ENCODE measurements around the gene TBC1D21. TPM values are rescaled to one million over a fixed set of nuclear protein-coding genes. Genes with fewer than 3 reads are reported as not detected.
A peak's percentile ranks its signal among the peaks of the same experiment; 100 is the strongest.

The TBC1D21 gene
- total RNA-seq, 1 experiment from 2014 or later: not detected

- no peak for DNase-seq (ENCODE audit: low spot score)
- in situ Hi-C loops (cut with HindIII; ENCODE audit: low sequenced_read_pairs): no loop called here
Observed at GRCh38 chr15:73923156-73923487, 49.8 kb downstream of the TBC1D21 start.

- in situ Hi-C loops (cut with HindIII; ENCODE audit: low sequenced_read_pairs): no loop called here
- no peak for DNase-seq (ENCODE audit: low spot score)
Observed at GRCh38 chr15:73923488-73924164, 50.3 kb downstream of the TBC1D21 start.

- in situ Hi-C loops (cut with HindIII; ENCODE audit: low sequenced_read_pairs): no loop called here
- DNase-seq (ENCODE audit: low spot score): peak; percentile 23
Observed at GRCh38 chr15:73924171-73924921, 51.0 kb downstream of the TBC1D21 start.

- in situ Hi-C loops (cut with HindIII; ENCODE audit: low sequenced_read_pairs): no loop called here
- no peak for DNase-seq (ENCODE audit: low spot score)
Observed at GRCh38 chr15:73925848-73926218, 52.5 kb downstream of the TBC1D21 start.

- in situ Hi-C loops (cut with HindIII; ENCODE audit: low sequenced_read_pairs): no loop called here
- peak; percentile 33 for DNase-seq (ENCODE audit: low spot score)
Observed at GRCh38 chr15:73926219-73927002, 53.0 kb downstream of the TBC1D21 start, which contains the start of gene LOXL1. Gene LOXL1 (plus strand): TSS chr15:73926462. CDS start chr15:73926784, 322 bp downstream.

- DNase-seq (ENCODE audit: low spot score): no peak
- in situ Hi-C loops (cut with HindIII; ENCODE audit: low sequenced_read_pairs): no loop called here
Observed at GRCh38 chr15:73927003-73927475, 53.7 kb downstream of the TBC1D21 start.

GRCh38 chr15:73927476-73928240, 54.3 kb downstream of the TBC1D21 start:
- in situ Hi-C loops (cut with HindIII; ENCODE audit: low sequenced_read_pairs): no loop called here
- no peak for DNase-seq (ENCODE audit: low spot score)

- in situ Hi-C loops (cut with HindIII; ENCODE audit: low sequenced_read_pairs): no loop called here
- DNase-seq (ENCODE audit: low spot score): no peak
Observed at GRCh38 chr15:73928241-73928579, 54.8 kb downstream of the TBC1D21 start.

GRCh38 chr15:73928971-73929627, 55.7 kb downstream of the TBC1D21 start:
- DNase-seq (ENCODE audit: low spot score): no peak
- in situ Hi-C loops (cut with HindIII; ENCODE audit: low sequenced_read_pairs): no loop called here

GRCh38 chr15:73930371-73930770, 57.0 kb downstream of the TBC1D21 start:
- in situ Hi-C loops (cut with HindIII; ENCODE audit: low sequenced_read_pairs): no loop called here

GRCh38 chr15:73930790-73931281, 57.5 kb downstream of the TBC1D21 start:
- no peak for DNase-seq (ENCODE audit: low spot score)
- in situ Hi-C loops (cut with HindIII; ENCODE audit: low sequenced_read_pairs): no loop called here

More at GRCh38 chr15:73930371-73930770, 57.0 kb downstream of the TBC1D21 start:
- no peak for DNase-seq (ENCODE audit: low spot score)

GRCh38 chr15:73931441-73931840, 58.1 kb downstream of the TBC1D21 start:
- in situ Hi-C loops (cut with HindIII; ENCODE audit: low sequenced_read_pairs): no loop called here
- DNase-seq (ENCODE audit: low spot score): no peak

- in situ Hi-C loops (cut with HindIII; ENCODE audit: low sequenced_read_pairs): no loop called here
- no peak for DNase-seq (ENCODE audit: low spot score)
Observed at GRCh38 chr15:73932381-73933191, 59.2 kb downstream of the TBC1D21 start.

GRCh38 chr15:73934281-73934680, 60.9 kb downstream of the TBC1D21 start:
- in situ Hi-C loops (cut with HindIII; ENCODE audit: low sequenced_read_pairs): no loop called here
- DNase-seq (ENCODE audit: low spot score): no peak

- in situ Hi-C loops (cut with HindIII; ENCODE audit: low sequenced_read_pairs): no loop called here
- DNase-seq (ENCODE audit: low spot score): no peak
Observed at GRCh38 chr15:73935547-73935946, 62.2 kb downstream of the TBC1D21 start.

GRCh38 chr15:73936181-73936580, 62.8 kb downstream of the TBC1D21 start:
- in situ Hi-C loops (cut with HindIII; ENCODE audit: low sequenced_read_pairs): no loop called here
- DNase-seq (ENCODE audit: low spot score): peak; percentile 15

GRCh38 chr15:73936588-73937290, 63.4 kb downstream of the TBC1D21 start:
- in situ Hi-C loops (cut with HindIII; ENCODE audit: low sequenced_read_pairs): no loop called here
- no peak for DNase-seq (ENCODE audit: low spot score)
